ENCODE data around the gene SCARB1. TPM values are rescaled to one million over a fixed set of nuclear protein-coding genes. Genes with fewer than 3 reads are reported as not detected.

The SCARB1 gene
- total RNA-seq, 1 experiment from 2014 or later = 31.3 TPM

DNA sequence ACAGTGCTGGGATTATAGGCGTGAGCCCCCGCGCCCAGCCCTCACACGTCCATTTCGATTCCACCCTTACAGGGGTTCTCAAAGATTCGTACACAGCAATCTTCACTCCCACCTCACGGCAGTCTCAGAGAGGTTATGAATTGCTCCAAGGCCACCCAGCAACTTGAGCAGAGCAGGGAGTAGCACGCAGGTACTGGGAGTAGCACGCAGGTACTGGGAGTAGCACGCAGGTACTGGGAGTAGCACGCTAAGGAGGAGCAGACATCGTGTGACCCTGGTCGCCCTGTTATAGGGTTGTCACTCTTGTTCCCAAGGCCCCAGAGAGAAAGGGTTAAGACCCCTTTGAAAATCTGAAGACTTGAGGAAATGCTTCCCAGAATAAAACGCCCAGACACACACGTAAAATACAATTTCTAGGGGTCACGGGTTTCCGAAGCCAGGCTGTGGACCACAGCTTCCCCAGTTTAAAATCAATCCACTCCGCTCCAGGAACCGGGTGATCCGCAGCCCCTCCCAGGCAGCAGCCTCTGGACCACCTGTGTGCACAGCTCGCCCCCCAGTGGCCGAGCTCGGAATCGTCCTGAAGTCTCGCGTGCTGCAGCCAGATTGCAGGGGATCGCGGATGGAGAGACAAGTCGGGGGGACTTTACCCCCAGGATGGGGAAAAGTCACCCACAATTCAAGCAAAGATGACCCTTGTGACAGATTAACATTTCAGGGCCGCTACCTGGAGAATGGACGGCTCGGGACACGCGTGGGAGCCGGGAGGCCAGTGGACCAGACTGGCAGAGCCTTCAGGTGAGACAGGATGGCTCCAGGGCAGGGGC, 92.0 kb downstream of the SCARB1 start:
- peak overlapping the region; percentile 39 for H3K4me2 ChIP-seq (ENCODE audit: insufficient read depth, insufficient read length, low read length)
- Mint-ChIP-seq H3K36me3 (ENCODE audit: insufficient read depth in 1 of 3, low read depth in 3 of 3) (peaks cover 0 to 4% (median 3%) of the 10 kb centered on the region in 3 experiments; a peak in 2 of 7 replicates), H3K27ac (no peak overlapping the region), H3K4me3 (peak overlapping the region; percentile 30 to 62; a peak in 3 of 5 replicates), H3K27me3 (ENCODE audit: low read depth) (peaks cover 26% of the 10 kb centered on the region), H3K4me1 (peaks cover 18 to 26% of the 10 kb centered on the region in 2 experiments), H3K9me3 (peaks cover 3% of the 10 kb centered on the region in 2 experiments; a peak in 2 of 5 replicates)
- no peak overlapping the region for H3K4ac ChIP-seq (ENCODE audit: low read depth, low read length)
- H2BK12ac ChIP-seq (ENCODE audit: insufficient read length, low read depth, low read length) = no peak overlapping the region
- H3K4me1 ChIP-seq (ENCODE audit: insufficient read depth, low read length) = no peaks in the 10 kb centered on the region; the same call in 1 of the 2 replicates
- H2AK5ac ChIP-seq (ENCODE audit: insufficient read length, low read length) = no peak overlapping the region
- H3K27me3 ChIP-seq (ENCODE audit: insufficient read depth, low read length) = no peaks in the 10 kb centered on the region
- DNase-seq = peak; percentile 93
- no peak overlapping the region for H3T11ph ChIP-seq (ENCODE audit: low read length)
- TF ChIP-seq, protein P1, sequence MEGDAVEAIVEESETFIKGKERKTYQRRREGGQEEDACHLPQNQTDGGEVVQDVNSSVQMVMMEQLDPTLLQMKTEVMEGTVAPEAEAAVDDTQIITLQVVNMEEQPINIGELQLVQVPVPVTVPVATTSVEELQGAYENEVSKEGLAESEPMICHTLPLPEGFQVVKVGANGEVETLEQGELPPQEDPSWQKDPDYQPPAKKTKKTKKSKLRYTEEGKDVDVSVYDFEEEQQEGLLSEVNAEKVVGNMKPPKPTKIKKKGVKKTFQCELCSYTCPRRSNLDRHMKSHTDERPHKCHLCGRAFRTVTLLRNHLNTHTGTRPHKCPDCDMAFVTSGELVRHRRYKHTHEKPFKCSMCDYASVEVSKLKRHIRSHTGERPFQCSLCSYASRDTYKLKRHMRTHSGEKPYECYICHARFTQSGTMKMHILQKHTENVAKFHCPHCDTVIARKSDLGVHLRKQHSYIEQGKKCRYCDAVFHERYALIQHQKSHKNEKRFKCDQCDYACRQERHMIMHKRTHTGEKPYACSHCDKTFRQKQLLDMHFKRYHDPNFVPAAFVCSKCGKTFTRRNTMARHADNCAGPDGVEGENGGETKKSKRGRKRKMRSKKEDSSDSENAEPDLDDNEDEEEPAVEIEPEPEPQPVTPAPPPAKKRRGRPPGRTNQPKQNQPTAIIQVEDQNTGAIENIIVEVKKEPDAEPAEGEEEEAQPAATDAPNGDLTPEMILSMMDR (conservative IDR thresholded peaks at IDR 0.05) = peak; percentile 98
- H3K9me3 ChIP-seq (ENCODE audit: control insufficient read depth, low read depth, low read length) = no peaks in the 10 kb centered on the region
- no peak overlapping the region for H3K56ac ChIP-seq (ENCODE audit: insufficient read length, low read depth, low read length)
- H3K14ac ChIP-seq (ENCODE audit: insufficient read depth, low read length) = no peak overlapping the region
- H2BK15ac ChIP-seq (ENCODE audit: low read depth, low read length) = no peak overlapping the region
- H4K91ac ChIP-seq (ENCODE audit: insufficient read length, low read depth, low read length) = no peak overlapping the region
- no peak overlapping the region for H2BK5ac ChIP-seq (ENCODE audit: insufficient read length, low read length)
- H2AFZ ChIP-seq (ENCODE audit: low read length) = no peak overlapping the region
- H4K20me1 ChIP-seq (ENCODE audit: control insufficient read depth, insufficient read depth, insufficient read length) = no peaks in the 10 kb centered on the region
- no peak overlapping the region for H3K9ac ChIP-seq (ENCODE audit: extremely low read depth, insufficient read length, low read length)
- H3K79me1 ChIP-seq (ENCODE audit: insufficient read depth, low read depth, low read length, poor library complexity, severe bottlenecking) = no peaks in the 10 kb centered on the region
- no CpG with 5 or more reads among the region's 35 CpGs for WGBS (ENCODE audit: extremely low coverage, insufficient read length, low lambda C conversion rate)
- no peaks in the 10 kb centered on the region for H3K23me2 ChIP-seq (ENCODE audit: insufficient read length, low read depth, low read length, poor library complexity, severe bottlenecking)
- H3K23ac ChIP-seq (ENCODE audit: insufficient read length, low read depth, low read length) = no peak overlapping the region
- H3K18ac ChIP-seq (ENCODE audit: insufficient read length, low read depth, low read length) = no peak overlapping the region
- H3K79me2 ChIP-seq (ENCODE audit: insufficient read depth, low read length) = no peaks in the 10 kb centered on the region
- H3K27ac ChIP-seq (ENCODE audit: insufficient read length, low read depth, low read length) = no peak overlapping the region
- H4K5ac ChIP-seq (ENCODE audit: insufficient read length, low read depth, low read length) = no peak overlapping the region
- no peak overlapping the region for H2BK20ac ChIP-seq (ENCODE audit: low read depth, low read length, poor library complexity, severe bottlenecking)
- no peak overlapping the region for H2BK120ac ChIP-seq (ENCODE audit: low read depth, low read length, poor library complexity, severe bottlenecking)
- no peak overlapping the region for H4K8ac ChIP-seq (replicated peaks; ENCODE audit: insufficient read length, low read depth, low read length)
